Fibroblast of lung (primary cell): ENCODE data around the gene NCR2. TPM values are rescaled to one million over a fixed set of nuclear protein-coding genes. Genes with fewer than 3 reads are reported as not detected.

Source experiments
- DNase-seq, 2 donors: peaks; one replicate each; pipeline versions ENCODE4 v3.0.0 to v3.0.0-alpha.2; 2010; ENCODE audit warnings: low read depth in 2 of 2
- H2AFZ ChIP-seq: 2 replicates; pipeline ENCODE4 v1.5.1; 2012; ENCODE audit warnings: low read length, control low read depth, inconsistent platforms
- H3K27ac ChIP-seq: 2 replicates; pipeline ENCODE4 v1.5.1; 2011; ENCODE audit warnings: low read length, control low read depth; ENCODE audit not compliant: insufficient read depth
- H3K27me3 ChIP-seq: 2 replicates; pipeline ENCODE4 v1.5.1; 2011; ENCODE audit warnings: mild to moderate bottlenecking, low read length; ENCODE audit not compliant: control insufficient read depth, insufficient read depth
- H3K36me3 ChIP-seq: 2 replicates; pipeline ENCODE4 v1.5.1; 2011; ENCODE audit warnings: low read length; ENCODE audit not compliant: control insufficient read depth, insufficient read depth
- H3K4me1 ChIP-seq: 2 replicates; pipeline ENCODE4 v1.5.1; 2011; ENCODE audit warnings: low read length; ENCODE audit not compliant: control insufficient read depth, insufficient read depth; ENCODE audit errors: extremely low read depth
- H3K4me2 ChIP-seq: 2 replicates; pipeline ENCODE4 v1.5.1; 2011; ENCODE audit warnings: low read length, control low read depth; ENCODE audit not compliant: insufficient read depth; ENCODE audit errors: extremely low read depth
- H3K4me3 ChIP-seq, 4 experiments: fragments of 200-600 bp in 1 of 4; sonication (generic) in 1 of 4; replicated peaks in 1 of 4; 2 replicates each; pipeline ENCODE4 v1.5.1; 2011 to 2016; ENCODE audit warnings: low read length in 4 of 4, low read depth in 3 of 4, mild to moderate bottlenecking in 3 of 4, control low read depth in 2 of 4, inconsistent platforms in 1 of 4, mixed read lengths in 1 of 4; ENCODE audit not compliant: insufficient read depth in 1 of 4; ENCODE audit errors: control extremely low read depth in 1 of 4
- H3K79me2 ChIP-seq: 2 replicates; pipeline ENCODE4 v1.5.1; 2012; ENCODE audit warnings: mild to moderate bottlenecking, low read length, inconsistent platforms; ENCODE audit not compliant: control insufficient read depth, insufficient read depth
- H3K9ac ChIP-seq: 2 replicates; pipeline ENCODE4 v1.5.1; 2011; ENCODE audit warnings: mild to moderate bottlenecking, low read length, control low read depth; ENCODE audit not compliant: insufficient read depth
- H3K9me3 ChIP-seq: 2 replicates; pipeline ENCODE4 v1.5.1; 2012; ENCODE audit warnings: low read depth, low read length; ENCODE audit not compliant: control insufficient read depth, insufficient read depth
- H4K20me1 ChIP-seq: 2 replicates; pipeline ENCODE4 v1.5.1; 2011; ENCODE audit warnings: low read length; ENCODE audit not compliant: control insufficient read depth, insufficient read depth; ENCODE audit errors: extremely low read depth
- CTCF ChIP-seq, 2 donors: IDR thresholded peaks in 1 of 2; conservative IDR thresholded peaks in 1 of 2; 1 replicate in 1 of 2; 2 replicates in 1 of 2; pipeline ENCODE4 v1.5.1; 2011 to 2012; ENCODE audit warnings: low read length in 2 of 2, control low read depth in 1 of 2, inconsistent platforms in 1 of 2, low read depth in 1 of 2, mild to moderate bottlenecking in 1 of 2
- EZH2 ChIP-seq: IDR thresholded peaks from 2 replicates; pipeline ENCODE4 v1.5.1; 2012; ENCODE audit warnings: low read length, control low read depth, mild to moderate bottlenecking; ENCODE audit errors: missing control alignments
- polyA plus RNA-seq, 2 donors: library from polyadenylated mRNA; depleted of rRNA in 1 of 2; stranded (reverse) in 1 of 2; unstranded in 1 of 2; fragments of >200 nt; gene quantifications; 2 replicates each; pipeline ENCODE4 v1.2.1, GENCODE V29; 2011 to 2012; ENCODE audit warnings: missing spikeins in 1 of 2
- total RNA-seq: library from RNA; depleted of rRNA; stranded (reverse); fragments of >200 nt; gene quantifications from 2 replicates; pipeline ENCODE4 v1.2.1, GENCODE V29; 2014

Gene NCR2
- total and polyA plus RNA-seq, 2 donors (not counting 1 experiment from before 2014, with no cell fraction given), result not detected

GRCh38 chr6:41321183-41321582 is 14.2 kb upstream of the NCR2 start:
- Histone ChIP-seq H3K4me1 (no peaks in the 10 kb centered on the region), H3K27me3 (peaks cover 8% of the 10 kb centered on the region), H2AFZ (no peak overlapping the region), H3K9me3 (no peaks in the 10 kb centered on the region), H3K4me3 (no peak overlapping the region), H3K36me3 (no peaks in the 10 kb centered on the region), H3K27ac (no peak overlapping the region), H3K9ac (no peak overlapping the region), H3K79me2 (no peaks in the 10 kb centered on the region), H3K4me2 (no peak overlapping the region), H4K20me1 (no peaks in the 10 kb centered on the region)
- TF ChIP-seq CTCF (conservative IDR thresholded peaks at IDR 0.05 in 1 of 2, IDR thresholded peaks at IDR 0.05 in 1 of 2; ENCODE audit: low read depth in 1 of 2, low read length in 2 of 2) (no peak), EZH2 (no peak)
- DNase-seq, result no peak

GRCh38 chr6:41325446-41326066 is 9.9 kb upstream of the NCR2 start:
- Histone ChIP-seq H3K27me3 (peaks cover 4% of the 10 kb centered on the region), H3K4me2 (no peak overlapping the region), H3K36me3 (no peaks in the 10 kb centered on the region), H3K9me3 (no peaks in the 10 kb centered on the region), H3K79me2 (no peaks in the 10 kb centered on the region), H2AFZ (no peak overlapping the region), H4K20me1 (no peaks in the 10 kb centered on the region), H3K4me3 (no peak overlapping the region), H3K27ac (no peak overlapping the region), H3K9ac (no peak overlapping the region), H3K4me1 (no peaks in the 10 kb centered on the region)
- DNase-seq, result no peak
- no peak for TF ChIP-seq EZH2
- no peak for TF ChIP-seq CTCF (conservative IDR thresholded peaks at IDR 0.05 in 1 of 2, IDR thresholded peaks at IDR 0.05 in 1 of 2; ENCODE audit: low read depth in 1 of 2, low read length in 2 of 2)

- DNase-seq, result no peak
- Histone ChIP-seq H3K4me2 (no peak overlapping the region), H3K9ac (no peak overlapping the region), H3K79me2 (no peaks in the 10 kb centered on the region), H3K9me3 (no peaks in the 10 kb centered on the region), H2AFZ (no peak overlapping the region), H3K27me3 (peaks cover 4% of the 10 kb centered on the region), H4K20me1 (no peaks in the 10 kb centered on the region), H3K4me1 (no peaks in the 10 kb centered on the region), H3K36me3 (no peaks in the 10 kb centered on the region), H3K27ac (no peak overlapping the region), H3K4me3 (no peak overlapping the region)
- TF ChIP-seq EZH2 (no peak), CTCF (conservative IDR thresholded peaks at IDR 0.05 in 1 of 2, IDR thresholded peaks at IDR 0.05 in 1 of 2; ENCODE audit: low read depth in 1 of 2, low read length in 2 of 2) (no peak)
Observed at GRCh38 chr6:41326092-41326491, 9.3 kb upstream of the NCR2 start.
